ENCODE measurements around the gene SAC3D1.

The SAC3D1 gene

DNA sequence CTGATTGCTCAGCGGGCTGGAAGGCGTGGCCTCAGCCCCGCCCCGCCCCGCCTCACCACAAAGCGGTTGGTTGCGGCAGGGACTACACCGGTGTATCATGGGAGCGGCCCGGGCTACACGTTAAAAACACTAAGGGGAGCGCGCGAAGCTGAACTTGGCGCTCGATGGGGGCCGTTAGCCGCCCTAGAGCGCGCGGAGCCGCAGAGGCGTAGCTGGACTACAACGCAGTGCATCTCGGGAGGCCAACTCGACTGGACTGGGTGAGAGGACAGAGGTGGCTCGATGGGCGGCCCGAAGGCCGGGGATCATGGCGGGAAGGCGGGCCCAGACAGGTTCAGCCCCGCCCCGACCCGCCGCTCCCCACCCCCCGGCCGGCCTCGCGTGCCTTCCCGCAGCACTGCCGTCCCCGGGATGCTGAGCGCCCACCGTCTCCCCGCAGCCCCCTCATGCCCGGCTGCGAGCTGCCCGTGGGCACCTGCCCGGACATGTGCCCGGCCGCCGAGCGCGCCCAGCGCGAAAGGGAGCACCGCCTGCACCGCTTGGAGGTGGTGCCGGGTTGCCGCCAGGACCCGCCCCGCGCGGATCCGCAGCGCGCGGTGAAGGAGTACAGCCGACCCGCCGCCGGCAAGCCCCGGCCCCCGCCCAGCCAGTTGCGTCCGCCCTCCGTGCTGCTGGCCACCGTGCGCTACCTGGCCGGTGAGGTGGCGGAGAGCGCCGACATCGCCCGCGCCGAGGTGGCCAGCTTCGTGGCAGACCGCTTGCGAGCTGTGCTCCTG is at the start of gene SAC3D1:
SAC3D1 (plus strand) TSS at position 364 of the 776 bp plus-strand sequence; CDS start at position 447, 83 bp downstream.
- H3K36me3 ChIP-seq: peaks cover 23% of the 10 kb centered on the region
- peak; percentile 4 for TF ChIP-seq CTCF (IDR thresholded peaks at IDR 0.05)
- H3K9me3 ChIP-seq: no peaks in the 10 kb centered on the region
- H3K4me3 ChIP-seq (ENCODE audit: low read depth in 1 of 2, low read length in 1 of 2): peak within 1 kb of the TSS; percentile 89 to 99
- peak within 1 kb of the TSS; percentile 90 for H3K27ac ChIP-seq
- no peaks in the 10 kb centered on the region for H3K27me3 ChIP-seq
- H3K4me1 ChIP-seq (ENCODE audit: control insufficient read depth in 1 of 2, insufficient read depth in 1 of 2, low read depth in 1 of 2, low read length in 1 of 2): peaks cover 24 to 26% of the 10 kb centered on the region in 2 experiments

GRCh38 chr11:64994318-64994717 is 46.7 kb upstream of the SAC3D1 start:
- Histone ChIP-seq H3K27me3 (no peaks in the 10 kb centered on the region), H3K4me1 (ENCODE audit: control insufficient read depth in 1 of 2, insufficient read depth in 1 of 2, low read depth in 1 of 2, low read length in 1 of 2) (peaks cover 44 to 59% of the 10 kb centered on the region in 2 experiments), H3K4me3 (ENCODE audit: low read depth in 1 of 2, low read length in 1 of 2) (no peak overlapping the region), H3K9me3 (no peaks in the 10 kb centered on the region), H3K27ac (no peak overlapping the region), H3K36me3 (no peaks in the 10 kb centered on the region)
- no peak for TF ChIP-seq CTCF (IDR thresholded peaks at IDR 0.05)

DNA sequence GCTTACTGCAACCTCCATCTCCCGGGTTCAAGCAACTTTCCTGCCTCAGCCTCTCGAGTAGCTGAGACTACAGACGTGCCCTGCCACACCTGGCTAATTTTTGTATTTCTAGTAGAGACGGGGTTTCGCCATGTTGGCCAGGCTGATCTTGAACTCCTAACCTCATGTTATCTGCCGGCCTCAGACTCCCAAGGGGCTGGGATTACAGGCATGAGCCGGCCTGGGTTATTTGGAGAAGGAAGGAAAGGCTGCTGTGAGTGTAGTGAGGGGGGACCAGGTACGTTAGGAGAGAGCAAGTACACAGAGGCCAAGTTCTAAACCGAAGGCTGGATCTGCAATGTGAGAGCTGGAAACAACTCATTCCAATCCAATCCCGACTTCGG is 44.7 kb upstream of the SAC3D1 start:
- H3K9me3 ChIP-seq: no peaks in the 10 kb centered on the region
- H3K27ac ChIP-seq: peak overlapping the region; percentile 72
- no peak for TF ChIP-seq CTCF (IDR thresholded peaks at IDR 0.05)
- no peaks in the 10 kb centered on the region for H3K36me3 ChIP-seq
- H3K4me1 ChIP-seq (ENCODE audit: control insufficient read depth in 1 of 2, insufficient read depth in 1 of 2, low read depth in 1 of 2, low read length in 1 of 2): peaks cover 24 to 39% of the 10 kb centered on the region in 2 experiments
- peak overlapping the region; percentile 55 to 60 for H3K4me3 ChIP-seq (ENCODE audit: low read depth in 1 of 2, low read length in 1 of 2)
- no peaks in the 10 kb centered on the region for H3K27me3 ChIP-seq

DNA sequence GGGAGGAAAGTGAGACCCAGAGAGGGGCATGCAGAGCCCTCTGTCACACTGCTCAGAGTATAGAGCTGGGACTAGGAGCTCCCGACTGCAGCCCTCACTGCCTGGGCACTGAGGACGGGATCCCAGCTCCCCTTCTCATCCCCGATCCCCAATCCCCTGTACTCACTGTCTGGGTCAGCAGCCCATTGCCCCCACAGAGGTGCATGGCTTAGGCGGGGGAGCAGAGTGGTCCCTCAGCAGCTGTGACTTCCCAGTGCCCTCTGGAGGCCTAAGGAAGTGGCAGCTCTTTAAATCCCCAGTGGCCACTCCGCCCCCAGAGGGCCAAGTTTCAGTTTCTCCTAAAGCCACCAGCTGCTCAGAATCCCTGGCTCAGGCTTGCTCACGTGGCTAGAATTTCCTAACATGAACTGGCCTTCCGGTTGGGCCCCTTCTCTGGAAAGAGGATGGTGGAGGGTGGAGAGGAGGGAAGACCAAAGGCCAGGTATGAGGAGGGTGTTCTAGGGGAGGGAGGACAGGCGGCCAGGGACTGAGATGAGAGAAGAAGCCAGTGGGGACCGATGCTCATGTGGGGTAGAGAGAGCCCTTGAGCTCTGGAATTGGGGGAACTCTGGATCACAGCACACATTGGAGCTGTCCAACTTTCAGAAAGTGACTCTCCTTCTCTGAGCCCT is 44.2 kb upstream of the SAC3D1 start, which contains the start of gene BATF2:
BATF2 (minus strand) TSS at position 262 of the 671 bp plus-strand sequence; CDS start at position 205, 57 bp downstream.
- Histone ChIP-seq H3K36me3 (no peaks in the 10 kb centered on the region), H3K27ac (peak within 1 kb of the TSS; percentile 72), H3K9me3 (no peaks in the 10 kb centered on the region), H3K27me3 (no peaks in the 10 kb centered on the region), H3K4me1 (ENCODE audit: control insufficient read depth in 1 of 2, insufficient read depth in 1 of 2, low read depth in 1 of 2, low read length in 1 of 2) (peaks cover 19 to 34% of the 10 kb centered on the region in 2 experiments), H3K4me3 (ENCODE audit: low read depth in 1 of 2, low read length in 1 of 2) (peak within 1 kb of the TSS; percentile 55 to 60)
- peak; percentile 73 for TF ChIP-seq CTCF (IDR thresholded peaks at IDR 0.05)

- Histone ChIP-seq H3K9me3 (no peaks in the 10 kb centered on the region), H3K4me3 (ENCODE audit: low read depth in 1 of 2, low read length in 1 of 2) (no peak overlapping the region), H3K36me3 (no peaks in the 10 kb centered on the region)
Observed at GRCh38 chr11:64998141-64998540, 42.9 kb upstream of the SAC3D1 start.

More at GRCh38 chr11:64998141-64998540, 42.9 kb upstream of the SAC3D1 start:
- H3K27me3 ChIP-seq: no peaks in the 10 kb centered on the region
- H3K4me1 ChIP-seq (ENCODE audit: control insufficient read depth in 1 of 2, insufficient read depth in 1 of 2, low read depth in 1 of 2, low read length in 1 of 2): peaks cover 14 to 27% of the 10 kb centered on the region in 2 experiments
- no peak for TF ChIP-seq CTCF (IDR thresholded peaks at IDR 0.05)
- H3K27ac ChIP-seq: no peak overlapping the region

Data from neutrophil (primary cell).